Midbrain (tissue), 1 donor: ENCODE data around the gene HS3ST3B1.

Source experiments
- DNase-seq: peaks from one replicate; lab custom pipeline; 2025; lab: John Stamatoyannopoulos, UW

HS3ST3B1 gene

DNA sequence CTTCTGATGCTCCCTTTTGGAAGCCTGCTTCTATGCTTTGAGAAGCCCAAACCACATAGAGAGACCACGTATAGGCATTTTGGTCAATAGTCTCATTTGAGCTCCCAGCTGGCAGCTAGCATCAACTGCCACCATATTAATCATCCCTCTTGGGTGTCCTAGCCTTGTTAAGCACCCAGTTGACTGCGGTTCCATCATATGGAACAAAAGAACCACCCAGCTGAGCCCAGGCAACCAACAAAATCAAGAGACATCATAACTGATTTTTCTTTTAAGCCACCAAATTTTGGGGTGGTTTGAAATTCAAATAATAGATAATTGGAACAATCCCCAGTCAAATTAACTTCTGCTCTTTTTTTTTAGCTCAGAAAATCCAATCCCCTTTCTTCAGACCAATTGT, 53.9 kb downstream of the HS3ST3B1 start:
- no peak for DNase-seq

DNA sequence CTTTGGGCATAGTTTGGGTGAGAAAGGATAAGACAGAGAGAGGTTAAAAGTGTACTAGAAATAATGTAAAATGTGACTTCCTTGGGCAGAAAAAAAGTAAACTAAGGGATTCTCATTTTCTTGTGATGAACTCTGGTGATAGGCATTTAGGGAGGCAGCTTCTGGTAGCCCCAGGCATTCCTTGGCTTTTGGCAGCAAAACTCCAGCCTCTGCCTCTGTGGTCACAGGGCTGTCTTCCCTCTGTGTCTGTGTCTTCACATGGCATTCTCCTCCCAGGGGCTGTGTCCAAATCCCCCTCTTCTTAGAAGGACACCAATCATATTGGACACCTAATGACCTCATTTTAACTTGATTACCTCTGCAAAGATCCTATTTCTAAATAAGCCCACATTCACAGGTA, 54.7 kb downstream of the HS3ST3B1 start:
- DNase-seq, result no peak

DNA sequence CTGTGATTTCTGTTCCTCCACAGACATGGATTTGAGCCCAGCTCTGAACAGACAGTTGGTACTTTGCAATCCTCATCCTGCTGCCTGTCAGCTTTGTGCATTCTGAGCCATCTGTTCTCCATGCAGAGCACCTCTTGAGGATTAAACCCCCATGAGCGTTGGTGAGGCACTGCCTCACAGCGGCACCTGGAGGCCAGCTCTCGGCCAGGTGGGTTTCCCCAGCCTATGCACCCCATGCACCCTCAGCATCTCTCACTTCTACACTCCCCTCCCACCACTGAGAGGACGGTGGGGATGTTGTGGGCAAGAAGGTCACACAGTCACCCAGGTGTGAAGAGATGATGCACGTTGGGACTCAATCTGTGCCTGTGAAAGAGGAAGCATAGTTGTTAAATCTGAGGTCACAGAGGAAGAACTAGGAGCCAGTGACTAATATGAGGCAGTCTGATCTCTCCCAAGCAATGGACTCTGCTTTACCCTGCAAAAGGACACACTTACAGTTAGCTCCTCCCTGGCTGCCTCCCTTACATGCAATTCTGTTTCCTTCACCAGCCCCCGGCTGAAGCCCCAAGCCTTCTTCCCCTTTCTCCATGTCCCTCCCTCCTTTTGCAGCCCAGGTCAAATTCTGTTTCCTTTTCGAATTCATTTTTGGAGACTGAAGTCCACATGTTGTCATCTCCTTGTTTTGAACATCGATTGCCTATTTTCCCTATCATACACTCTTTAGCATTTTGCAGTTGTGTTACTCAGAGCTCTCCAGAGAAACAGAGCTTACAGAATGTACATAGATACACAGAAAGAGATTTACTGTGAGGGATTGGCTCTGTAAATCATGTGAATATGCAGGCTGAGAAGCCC, 58.5 kb downstream of the HS3ST3B1 start:
- DNase-seq, result no peak

DNA sequence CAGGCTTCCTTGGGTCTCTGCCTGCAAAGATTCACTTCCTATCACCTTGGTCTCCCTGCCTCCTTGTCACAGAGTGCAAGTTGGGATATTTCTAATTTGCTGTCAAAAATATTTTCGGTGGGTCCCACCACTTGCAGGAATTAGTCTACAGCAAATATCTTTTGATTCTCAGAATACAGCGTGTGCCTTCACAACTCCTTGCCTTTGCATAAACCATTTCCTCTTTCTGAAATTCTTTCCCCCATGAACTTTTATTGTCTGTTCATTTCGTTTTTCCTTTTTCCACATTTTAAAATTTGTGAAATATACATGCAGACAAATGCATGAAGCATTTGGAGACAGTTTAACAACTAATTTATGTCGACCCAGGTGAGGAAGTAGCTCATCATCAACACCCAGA, 60.0 kb downstream of the HS3ST3B1 start:
- no peak for DNase-seq

DNA sequence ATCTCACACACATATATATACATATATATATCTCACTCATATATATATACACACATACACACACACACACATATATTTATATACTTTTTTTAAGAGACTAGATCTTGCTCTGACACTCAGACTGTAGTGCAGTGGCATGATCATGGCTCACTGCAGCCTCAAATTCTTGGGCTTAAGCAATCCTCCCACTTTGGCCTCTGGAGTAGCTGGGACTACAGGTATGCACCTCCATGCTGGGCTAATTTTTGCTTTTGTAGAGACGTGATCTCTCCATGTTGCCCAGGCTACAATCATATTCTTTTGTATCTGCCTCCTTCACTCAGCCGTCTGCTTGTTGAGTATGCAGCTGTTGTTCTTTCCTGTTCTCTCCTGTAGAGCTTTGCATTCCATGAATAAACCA, 60.6 kb downstream of the HS3ST3B1 start:
- DNase-seq, result no peak

DNA sequence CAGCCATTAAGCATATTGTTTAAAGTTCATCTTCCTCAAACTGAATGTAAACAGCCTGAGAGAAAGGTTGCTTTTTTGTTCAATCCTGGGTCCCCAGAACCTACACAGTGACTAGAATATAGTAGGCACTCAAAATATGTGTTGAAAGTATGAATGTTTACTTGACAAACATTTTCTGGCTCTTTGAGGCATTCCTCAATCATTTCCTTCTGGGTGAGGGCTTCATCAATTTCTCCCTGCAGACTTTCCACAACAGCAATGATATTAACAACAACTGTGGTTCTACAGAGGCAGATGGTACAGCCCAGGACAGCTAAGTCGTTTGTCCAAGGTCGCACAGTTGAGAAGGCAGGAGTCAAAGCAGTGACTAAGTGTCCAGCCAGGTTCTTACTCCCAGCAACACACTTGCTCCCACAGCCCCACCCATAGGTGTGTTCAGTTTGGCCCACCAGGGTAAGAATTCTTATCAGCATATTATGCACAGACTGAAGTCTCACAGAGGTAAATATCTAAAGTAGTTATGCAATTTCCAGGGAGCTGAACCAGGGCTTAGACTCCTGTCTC, 61.1 kb downstream of the HS3ST3B1 start:
- DNase-seq, result no peak

DNA sequence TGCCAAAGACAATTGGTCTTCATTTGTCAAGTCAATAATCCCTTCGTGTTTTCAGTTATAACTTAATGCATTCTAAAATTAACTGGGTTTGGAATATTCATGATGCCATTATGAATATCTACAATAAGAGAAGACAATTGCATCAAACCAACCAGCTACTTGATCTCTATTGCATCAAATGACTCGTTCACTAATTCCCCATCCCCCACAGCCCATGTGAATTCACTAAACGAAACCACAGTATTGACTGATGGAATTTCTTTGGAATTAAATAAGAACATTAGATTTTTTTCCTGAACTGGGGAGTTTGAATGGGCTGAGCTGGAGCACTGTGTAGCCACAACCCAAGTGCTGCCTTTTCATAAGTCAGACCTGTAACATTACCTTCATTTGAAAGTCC, 65.3 kb downstream of the HS3ST3B1 start:
- DNase-seq, result no peak

DNA sequence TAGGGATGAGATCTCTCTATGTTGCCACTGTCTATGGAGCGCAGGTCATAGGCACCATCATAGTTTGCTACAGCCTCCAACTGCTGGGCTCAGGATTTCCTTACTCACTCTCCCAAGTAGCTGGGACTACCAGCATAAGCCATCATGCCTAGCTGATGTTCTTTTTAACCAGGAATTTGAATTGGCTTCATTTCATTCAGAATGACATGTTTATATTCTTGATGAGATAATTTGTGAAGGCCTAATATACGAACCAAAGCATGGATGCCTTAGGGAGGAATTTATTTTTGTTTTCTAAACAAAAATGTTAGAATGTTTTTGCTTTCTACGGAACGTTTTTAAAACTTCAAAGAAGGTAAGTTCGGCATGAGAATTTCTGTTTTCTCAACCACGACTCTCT, 71.6 kb downstream of the HS3ST3B1 start:
- DNase-seq, result no peak

DNA sequence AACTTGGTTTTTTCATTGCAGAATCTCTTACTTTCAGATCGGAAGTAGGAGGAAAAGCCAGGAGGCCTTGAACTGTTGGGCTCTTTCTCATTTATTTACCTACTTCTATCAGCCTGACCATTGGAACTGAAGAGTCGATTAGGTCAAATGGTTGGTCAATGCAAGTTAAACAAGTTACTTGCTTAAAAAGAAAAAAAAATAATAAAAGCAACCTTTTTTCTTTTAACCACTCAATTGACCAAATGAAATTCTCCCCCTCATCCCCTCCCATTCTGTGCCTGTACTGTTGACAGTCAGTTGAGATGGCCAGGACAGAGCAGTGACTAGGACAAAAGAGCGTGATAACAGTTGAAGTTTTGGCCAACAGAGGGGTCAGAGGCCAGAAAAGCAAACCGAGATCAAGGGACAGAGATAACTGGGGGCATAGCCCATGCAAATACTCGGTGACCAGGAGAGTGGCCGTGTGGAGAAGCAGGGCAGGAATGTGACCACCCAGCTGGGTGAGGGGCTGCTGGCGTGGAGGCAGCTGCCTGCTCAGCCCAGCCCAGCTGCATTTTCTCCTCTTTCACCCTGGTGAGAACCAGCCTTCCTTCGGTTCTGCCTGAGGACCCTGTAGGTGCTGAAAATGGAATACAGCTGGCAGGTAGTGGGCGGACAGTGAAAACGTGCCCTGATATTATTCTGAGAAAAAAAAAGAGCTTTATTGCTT, 72.2 kb downstream of the HS3ST3B1 start:
- DNase-seq, result no peak

DNA sequence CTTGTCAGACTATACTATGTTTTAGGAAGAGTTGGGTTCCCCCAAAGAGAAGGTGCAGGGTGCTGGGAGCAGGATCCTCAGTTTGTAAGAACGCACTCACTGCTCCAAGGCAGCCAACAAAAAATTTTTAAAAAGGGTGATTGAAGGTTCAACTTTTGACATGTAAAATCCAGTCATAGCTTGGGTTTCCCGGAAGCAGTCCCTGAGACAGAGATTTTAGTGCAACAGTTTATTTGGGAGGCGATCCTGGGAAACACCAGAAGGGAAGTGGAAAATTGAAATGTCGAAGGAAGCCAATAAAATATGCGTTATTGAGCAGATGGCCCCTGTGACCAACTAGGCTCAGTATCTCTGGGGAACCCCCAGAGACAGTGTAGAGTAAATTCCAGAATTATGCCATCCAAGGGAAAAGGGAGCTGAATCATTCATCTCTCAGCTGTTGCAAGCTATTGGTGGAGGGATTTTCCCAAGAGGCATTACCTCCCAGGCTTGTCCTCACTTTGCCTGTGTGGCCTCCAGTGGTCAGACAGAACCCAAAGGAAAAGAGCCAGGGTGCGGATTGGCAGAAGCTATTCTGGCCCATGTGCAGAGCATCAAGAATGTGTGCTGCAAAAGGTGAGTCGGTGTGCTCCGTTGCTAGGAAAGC, 72.9 kb downstream of the HS3ST3B1 start:
- DNase-seq, result no peak

DNA sequence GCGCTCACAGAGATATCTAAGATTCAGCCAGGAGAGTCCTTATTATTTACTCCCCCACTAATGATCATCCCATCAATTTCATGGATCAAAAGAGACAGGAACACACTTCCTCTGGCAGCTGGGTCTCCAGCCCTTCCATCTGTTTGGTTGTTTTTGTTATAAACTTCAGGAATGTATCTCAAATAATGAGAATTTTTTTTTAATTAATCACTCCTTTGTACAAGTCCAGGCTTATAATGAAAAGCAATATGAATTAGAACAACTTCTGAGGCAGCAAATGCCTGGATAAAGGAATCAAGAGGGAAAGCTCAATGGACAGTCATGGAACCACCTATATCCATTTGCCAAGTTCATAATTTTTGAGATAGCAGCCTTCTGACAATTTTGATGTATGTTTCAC, 73.4 kb downstream of the HS3ST3B1 start:
- DNase-seq, result no peak

DNA sequence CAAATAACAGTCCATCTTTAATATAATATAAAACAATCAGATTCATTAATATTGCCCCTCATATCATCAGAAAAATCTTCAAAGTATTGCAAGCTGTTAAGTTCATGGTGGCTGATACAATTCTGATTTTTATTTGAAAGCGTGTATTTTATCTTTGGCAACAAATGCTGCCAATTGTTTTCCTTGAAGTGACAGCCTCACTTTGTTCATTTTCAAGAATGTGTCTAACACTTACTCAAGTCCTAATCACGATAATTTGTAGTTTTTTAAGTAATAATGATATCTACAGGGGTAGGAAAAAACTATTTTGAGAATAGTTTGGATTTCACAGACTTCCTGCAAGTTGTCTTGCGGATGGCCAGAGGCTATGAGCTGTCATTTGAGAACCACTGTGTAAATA, 75.8 kb downstream of the HS3ST3B1 start:
- DNase-seq, result no peak

DNA sequence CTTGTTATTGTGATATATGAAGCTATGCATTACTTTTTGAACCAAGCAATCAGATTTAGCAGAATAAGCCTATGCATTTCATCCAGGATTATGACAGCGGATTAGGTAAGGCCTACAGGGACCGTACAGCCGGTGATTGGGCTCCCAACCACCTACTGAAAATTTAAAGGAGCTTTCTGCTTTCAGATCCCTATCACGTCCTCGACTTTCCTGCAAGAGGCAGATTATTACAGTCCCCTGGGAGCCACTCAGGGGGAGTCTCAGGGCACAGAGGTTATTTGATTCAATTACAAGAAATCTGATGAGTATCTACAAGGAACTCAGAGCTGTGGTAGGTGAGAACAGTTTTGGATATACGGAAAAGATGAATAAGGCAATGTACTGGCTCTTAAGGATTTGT, 80.7 kb downstream of the HS3ST3B1 start:
- DNase-seq, result no peak

DNA sequence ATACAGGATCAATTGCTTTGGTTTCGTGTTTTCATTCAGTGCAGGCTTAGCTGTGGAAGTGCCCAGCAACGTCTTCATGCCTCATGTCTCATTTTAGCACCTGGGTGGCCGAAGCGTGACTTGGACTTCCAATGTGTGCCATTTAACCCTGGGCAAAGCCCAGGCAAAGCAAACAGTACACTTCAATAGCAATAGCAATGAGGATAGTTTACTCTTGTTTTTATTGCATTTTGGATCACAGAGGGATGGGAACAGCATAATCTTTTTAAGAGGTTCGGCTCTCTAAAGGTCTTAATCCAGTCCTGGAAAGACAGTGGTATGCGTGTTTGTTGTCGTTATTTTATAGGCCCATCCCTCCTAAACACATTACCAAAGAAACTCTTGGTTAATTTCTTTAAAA, 86.2 kb downstream of the HS3ST3B1 start:
- no peak for DNase-seq

DNA sequence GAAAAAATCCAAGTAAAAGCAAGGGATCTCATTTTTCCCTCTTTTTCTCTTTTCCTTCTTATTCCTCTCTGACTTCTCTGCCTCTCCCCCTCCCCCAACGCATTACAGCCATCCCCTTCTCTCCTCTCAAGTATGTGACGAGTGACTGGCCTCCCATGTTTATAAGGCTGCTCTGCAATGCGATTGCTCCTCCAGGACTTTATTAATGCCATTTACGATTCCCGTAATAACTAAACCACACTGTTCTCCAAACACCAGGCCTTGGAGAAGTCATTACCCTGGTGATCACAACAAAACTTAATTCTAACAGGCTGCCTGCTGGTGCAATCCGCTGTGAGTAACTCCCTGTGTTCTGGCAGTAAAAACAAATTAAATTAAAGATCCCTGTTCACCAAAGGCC, 88.8 kb downstream of the HS3ST3B1 start:
- DNase-seq, result no peak

DNA sequence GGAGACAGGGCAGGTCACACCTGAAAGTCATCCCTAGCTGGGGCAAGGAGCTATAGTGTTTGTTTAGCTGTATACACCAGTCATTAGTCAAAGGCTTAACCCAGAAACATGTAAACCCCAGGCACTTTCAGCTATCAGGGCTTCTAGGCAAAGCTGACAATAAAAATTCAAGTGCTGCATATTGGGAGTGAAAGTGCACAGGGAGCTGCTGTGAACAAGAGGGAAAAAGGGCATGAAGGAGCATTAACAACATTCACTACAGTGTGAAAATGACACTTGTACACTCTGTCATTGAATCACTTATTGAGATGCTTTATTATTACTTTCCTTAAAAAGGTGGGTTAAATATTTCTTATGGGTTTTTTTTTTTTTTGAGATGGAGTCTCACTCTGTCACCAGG, 92.8 kb downstream of the HS3ST3B1 start:
- no peak for DNase-seq

DNA sequence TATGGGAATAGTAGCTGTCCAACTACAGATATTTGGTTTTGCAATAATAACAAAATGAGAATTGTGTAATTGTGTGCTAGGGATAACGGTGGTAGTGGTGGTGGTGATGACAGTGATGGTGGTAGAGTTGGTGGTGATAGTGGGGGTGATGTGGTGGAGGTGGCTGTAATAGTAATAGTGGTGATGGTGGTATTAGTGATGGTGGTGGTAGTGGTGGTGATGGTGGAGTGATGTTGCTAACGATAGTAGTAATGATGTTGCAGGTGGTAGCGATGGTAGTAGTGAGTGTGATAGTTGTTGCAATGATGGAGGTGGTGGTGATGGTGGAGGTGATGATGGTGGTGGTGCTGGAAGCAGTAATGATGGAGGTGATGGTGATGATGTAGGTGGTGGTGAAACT, 94.4 kb downstream of the HS3ST3B1 start:
- DNase-seq, result no peak

DNA sequence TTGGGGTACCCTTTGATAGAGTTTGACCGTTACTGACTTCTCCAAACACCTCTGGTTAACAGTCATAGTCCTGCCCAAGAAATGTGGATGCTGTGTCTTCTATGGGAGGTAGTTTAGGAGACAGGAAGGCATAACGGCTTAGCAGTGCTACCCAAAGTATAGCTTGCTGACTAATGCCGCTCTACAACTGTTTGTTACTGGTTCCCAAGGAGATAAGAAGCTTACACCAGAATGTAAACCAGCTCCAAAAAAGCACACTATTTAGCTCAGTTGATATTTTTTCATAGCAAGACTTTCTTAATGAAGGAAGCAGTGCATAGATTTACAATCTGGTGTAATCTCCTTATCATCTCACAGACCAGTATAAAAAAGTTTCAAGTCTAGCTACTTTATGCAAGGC, 95.7 kb downstream of the HS3ST3B1 start:
- no peak for DNase-seq

DNA sequence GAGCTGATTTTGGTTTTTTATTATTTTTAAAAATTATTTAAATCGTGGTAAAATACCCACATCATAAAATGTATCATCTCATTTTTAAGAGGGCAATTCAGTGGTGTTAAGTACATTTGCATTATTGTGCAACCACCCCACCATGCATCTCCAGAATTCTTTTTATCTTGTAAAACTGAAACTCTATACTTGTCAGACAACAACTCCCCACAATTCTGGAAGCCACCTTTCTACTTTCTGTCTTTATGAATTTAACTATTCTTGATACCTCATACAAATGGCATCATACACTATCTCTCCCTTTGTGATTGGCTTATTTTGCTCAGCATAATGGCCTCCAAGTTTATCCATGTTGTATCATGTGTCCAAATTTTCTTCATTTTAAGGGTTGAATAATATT, 97.9 kb downstream of the HS3ST3B1 start:
- DNase-seq, result no peak
